Mesenchymal stem cell (in vitro differentiated cells and primary cell): ENCODE results near the gene COG4.

ENCODE experiments used
- DNase-seq: peaks from one replicate; pipeline ENCODE4 v3.0.0-alpha.2; 2013
- H2AFZ ChIP-seq: one replicate; pipeline ENCODE4 v1.6.1; 2013; ENCODE audit warnings: low read depth, mild to moderate bottlenecking, control low read depth, inconsistent platforms, low read length, moderate library complexity
- H2AK5ac ChIP-seq: 2 replicates; pipeline ENCODE4 v1.6.1; 2013; ENCODE audit warnings: low read length, moderate library complexity, mild to moderate bottlenecking, inconsistent platforms; ENCODE audit not compliant: severe bottlenecking
- H2BK120ac ChIP-seq: one replicate; pipeline ENCODE4 v1.6.1; 2013; ENCODE audit warnings: low read depth, mild to moderate bottlenecking, inconsistent platforms, low read length, moderate library complexity
- H2BK12ac ChIP-seq, 2 experiments: one replicate each; pipeline ENCODE4 v1.6.1; 2013; ENCODE audit warnings: inconsistent platforms in 2 of 2, low read length in 2 of 2, mild to moderate bottlenecking in 2 of 2, moderate library complexity in 2 of 2, control low read depth in 1 of 2
- H2BK15ac ChIP-seq: one replicate; pipeline ENCODE4 v1.6.1; 2013; ENCODE audit warnings: mild to moderate bottlenecking, low read depth, inconsistent platforms; ENCODE audit not compliant: poor library complexity, severe bottlenecking
- H2BK5ac ChIP-seq: 2 replicates; pipeline ENCODE4 v1.6.1; 2013; ENCODE audit warnings: low read depth, mild to moderate bottlenecking, low read length, control low read depth, inconsistent platforms; ENCODE audit not compliant: poor library complexity, severe bottlenecking
- H3K14ac ChIP-seq, 2 experiments: one replicate each; pipeline ENCODE4 v1.6.1; 2013; ENCODE audit warnings: inconsistent platforms in 2 of 2, low read length in 2 of 2, control low read depth in 1 of 2, mild to moderate bottlenecking in 1 of 2, moderate library complexity in 1 of 2
- H3K18ac ChIP-seq, 2 experiments: one replicate each; pipeline ENCODE4 v1.6.1; 2013; ENCODE audit warnings: inconsistent platforms in 2 of 2, low read length in 2 of 2, control low read depth in 1 of 2, low read depth in 1 of 2, mild to moderate bottlenecking in 1 of 2
- H3K23ac ChIP-seq, 2 experiments: one replicate each; pipeline ENCODE4 v1.6.1; 2013; ENCODE audit warnings: inconsistent platforms in 2 of 2, low read length in 2 of 2, mild to moderate bottlenecking in 2 of 2, moderate library complexity in 2 of 2, control low read depth in 1 of 2
- H3K27ac ChIP-seq: 2 replicates; pipeline ENCODE4 v1.5.1; 2013; ENCODE audit warnings: mild to moderate bottlenecking, moderate library complexity, low read length, control low read depth, inconsistent platforms; ENCODE audit not compliant: poor library complexity, severe bottlenecking
- H3K27me3 ChIP-seq, 2 experiments: 2 replicates each; pipeline versions ENCODE4 v1.6.1 to v1.7.0; 2013; ENCODE audit warnings: low read length in 2 of 2, mild to moderate bottlenecking in 2 of 2, moderate library complexity in 2 of 2, control low read depth in 1 of 2, inconsistent platforms in 1 of 2; ENCODE audit not compliant: control insufficient read depth in 1 of 2, insufficient read depth in 1 of 2
- H3K36me3 ChIP-seq, 2 experiments: 2 replicates each; pipeline versions ENCODE4 v1.6.1 to v1.7.0; 2013; ENCODE audit warnings: low read length in 2 of 2, control low read depth in 1 of 2, inconsistent platforms in 1 of 2, low read depth in 1 of 2, mild to moderate bottlenecking in 1 of 2; ENCODE audit not compliant: insufficient read depth in 2 of 2, control insufficient read depth in 1 of 2
- H3K4ac ChIP-seq, 2 experiments: one replicate each; pipeline ENCODE4 v1.6.1; 2013; ENCODE audit warnings: inconsistent platforms in 2 of 2, low read length in 2 of 2, mild to moderate bottlenecking in 2 of 2, moderate library complexity in 2 of 2, control low read depth in 1 of 2, low read depth in 1 of 2
- H3K4me1 ChIP-seq: 2 replicates; pipeline ENCODE4 v1.6.1; 2013; ENCODE audit warnings: low read depth, low read length, control low read depth; ENCODE audit not compliant: control insufficient read depth, insufficient read depth
- H3K4me2 ChIP-seq: 2 replicates; pipeline ENCODE4 v1.6.1; 2013; ENCODE audit warnings: low read length, mild to moderate bottlenecking, inconsistent platforms; ENCODE audit not compliant: poor library complexity, severe bottlenecking
- H3K4me3 ChIP-seq, 2 experiments: 2 replicates each; pipeline versions ENCODE4 v1.5.1 to v1.7.0; 2013; ENCODE audit warnings: low read length in 2 of 2, mild to moderate bottlenecking in 2 of 2, control low read depth in 1 of 2, low read depth in 1 of 2; ENCODE audit not compliant: insufficient read depth in 1 of 2
- H3K79me1 ChIP-seq: replicated peaks from 2 replicates; pipeline ENCODE4 v1.6.1; 2013; ENCODE audit warnings: mild to moderate bottlenecking, control low read depth, low read length, inconsistent platforms; ENCODE audit not compliant: poor library complexity, severe bottlenecking
- H3K9ac ChIP-seq: 2 replicates; pipeline ENCODE4 v1.7.0; 2013; ENCODE audit warnings: mild to moderate bottlenecking, low read length, moderate library complexity
- H3K9me3 ChIP-seq: 2 replicates; pipeline ENCODE4 v1.7.0; 2013; ENCODE audit warnings: mild to moderate bottlenecking, low read length; ENCODE audit not compliant: control insufficient read depth
- H4K8ac ChIP-seq: one replicate; pipeline ENCODE4 v1.6.1; 2013; ENCODE audit warnings: inconsistent platforms, mild to moderate bottlenecking, low read length, moderate library complexity
- H4K91ac ChIP-seq: one replicate; pipeline ENCODE4 v1.6.1; 2013; ENCODE audit warnings: mild to moderate bottlenecking, low read length, inconsistent platforms
- WGBS: methylation state at CpG from one replicate; pipeline ENCODE4 v1.1.7; 2013; ENCODE audit warnings: mixed read lengths; 5-methylcytosine and 5-hydroxymethylcytosine counted together

COG4 gene

DNA sequence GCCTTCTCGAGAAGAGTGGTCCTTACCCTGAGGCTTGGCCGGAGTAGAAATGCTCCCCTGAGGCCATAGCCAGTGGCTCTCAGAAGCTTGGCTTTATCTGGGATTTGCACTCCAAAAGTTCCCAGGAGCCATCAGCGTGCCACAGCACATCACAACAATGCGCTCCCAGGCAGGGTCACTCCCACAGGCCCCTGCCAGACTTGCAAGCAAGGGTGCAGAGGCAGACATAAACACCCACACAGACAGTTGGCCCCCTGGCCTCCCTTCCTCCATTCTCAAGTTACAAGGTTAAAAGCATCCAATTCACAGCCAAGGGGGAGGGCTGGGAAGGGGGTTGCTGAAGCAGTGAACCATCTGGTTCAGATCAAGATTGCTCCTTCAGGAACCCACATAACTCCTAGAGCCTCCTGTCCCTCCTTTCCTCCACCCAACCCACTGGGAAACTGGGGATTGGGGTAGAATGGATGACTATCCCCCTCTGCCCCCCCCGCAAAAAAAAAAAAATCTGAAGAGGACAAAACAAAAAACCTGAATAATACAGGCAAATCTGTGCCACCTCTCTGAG lies 86.3 kb downstream of the COG4 start:
- no peak overlapping the region for H3K23ac ChIP-seq
- no peak overlapping the region for H3K14ac ChIP-seq
- H3K27ac ChIP-seq = peak overlapping the region; percentile 77
- H3K9me3 ChIP-seq = no peaks in the 10 kb centered on the region
- peak overlapping the region; percentile 3 for H2BK120ac ChIP-seq
- H3K18ac ChIP-seq = peak overlapping the region in 1 of 2 experiments; percentile 50
- H3K79me1 ChIP-seq = no peaks in the 10 kb centered on the region
- H2BK12ac ChIP-seq = peak overlapping the region in 1 of 2 experiments; percentile 15
- H2BK5ac ChIP-seq = peak overlapping the region; percentile 19
- no peak overlapping the region for H2BK15ac ChIP-seq
- H3K36me3 ChIP-seq = peaks cover 7% of the 10 kb centered on the region in 2 experiments
- H3K4ac ChIP-seq = peak overlapping the region in 1 of 2 experiments; percentile 97
- peak overlapping the region; percentile 76 for H3K4me2 ChIP-seq
- H2AK5ac ChIP-seq = no peak overlapping the region
- WGBS = 8% methylated on average over 5 of the region's 5 CpGs
- peaks cover 40% of the 10 kb centered on the region for H3K4me1 ChIP-seq
- no peak overlapping the region for H4K91ac ChIP-seq
- peak overlapping the region in 1 of 2 experiments; percentile 97 for H3K4me3 ChIP-seq
- DNase-seq = peak; percentile 96
- H4K8ac ChIP-seq = no peak overlapping the region
- H2AFZ ChIP-seq = no peak overlapping the region
- no peaks in the 10 kb centered on the region for H3K27me3 ChIP-seq
- peak overlapping the region; percentile 93 for H3K9ac ChIP-seq

DNA sequence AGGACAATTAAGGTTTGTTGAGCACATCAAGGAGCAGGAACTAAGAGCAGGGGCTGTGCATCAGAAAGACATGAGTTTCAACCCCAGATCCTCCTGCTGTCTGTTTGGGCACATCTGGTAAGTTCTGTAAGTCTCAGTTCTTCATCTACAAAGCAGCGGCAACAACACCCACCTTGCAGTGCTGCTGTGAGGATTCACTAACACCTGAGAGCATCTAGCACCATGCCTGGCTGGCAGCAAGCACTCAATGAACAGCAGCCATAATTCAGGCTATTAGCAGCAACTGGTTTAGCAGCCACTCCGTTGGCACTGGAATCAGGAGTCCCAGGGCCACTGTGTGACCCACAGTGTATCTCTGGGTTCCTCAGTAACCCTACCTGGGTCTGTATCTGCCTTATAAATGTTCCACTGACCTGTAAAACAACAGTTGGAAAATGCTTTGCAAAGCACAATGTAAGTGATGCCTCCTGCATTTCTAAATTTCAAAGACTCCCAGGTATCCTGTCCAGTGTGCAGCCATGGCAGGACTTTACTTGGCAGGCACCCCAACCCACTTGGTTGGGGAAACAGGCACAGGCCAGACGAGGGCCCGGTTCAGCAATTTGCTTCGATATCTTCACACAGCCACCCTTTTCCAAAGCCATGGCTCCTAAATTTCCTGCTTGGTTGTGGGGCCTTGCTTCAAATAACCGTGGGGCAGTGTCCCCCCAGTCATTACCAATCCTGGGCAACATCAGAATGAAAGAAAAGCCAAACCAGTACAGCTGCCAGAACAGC lies 88.7 kb downstream of the COG4 start:
- H2AK5ac ChIP-seq = peak overlapping the region; percentile 46
- peaks cover 7% of the 10 kb centered on the region in 2 experiments for H3K36me3 ChIP-seq
- H3K18ac ChIP-seq = peak overlapping the region in 1 of 2 experiments; percentile 1
- no peaks in the 10 kb centered on the region for H3K27me3 ChIP-seq
- H3K14ac ChIP-seq = no peak overlapping the region
- no peak for DNase-seq
- H3K9ac ChIP-seq = no peak overlapping the region
- no peak overlapping the region for H3K4me2 ChIP-seq
- H3K4me3 ChIP-seq = no peak overlapping the region
- no peaks in the 10 kb centered on the region for H3K9me3 ChIP-seq
- no peak overlapping the region for H2BK120ac ChIP-seq
- no peak overlapping the region for H2BK5ac ChIP-seq
- peaks cover 49% of the 10 kb centered on the region for H3K4me1 ChIP-seq
- WGBS = 95% methylated on average over 5 of the region's 6 CpGs
- peak overlapping the region; percentile 29 for H2BK15ac ChIP-seq
- no peak overlapping the region for H4K8ac ChIP-seq
- no peak overlapping the region for H4K91ac ChIP-seq
- H2AFZ ChIP-seq = no peak overlapping the region
- peak overlapping the region in 1 of 2 experiments; percentile 26 for H3K4ac ChIP-seq
- H3K27ac ChIP-seq = no peak overlapping the region
- peak overlapping the region in 1 of 2 experiments; percentile 23 for H2BK12ac ChIP-seq
- H3K23ac ChIP-seq = no peak overlapping the region
- peaks cover 2% of the 10 kb centered on the region for H3K79me1 ChIP-seq

DNA sequence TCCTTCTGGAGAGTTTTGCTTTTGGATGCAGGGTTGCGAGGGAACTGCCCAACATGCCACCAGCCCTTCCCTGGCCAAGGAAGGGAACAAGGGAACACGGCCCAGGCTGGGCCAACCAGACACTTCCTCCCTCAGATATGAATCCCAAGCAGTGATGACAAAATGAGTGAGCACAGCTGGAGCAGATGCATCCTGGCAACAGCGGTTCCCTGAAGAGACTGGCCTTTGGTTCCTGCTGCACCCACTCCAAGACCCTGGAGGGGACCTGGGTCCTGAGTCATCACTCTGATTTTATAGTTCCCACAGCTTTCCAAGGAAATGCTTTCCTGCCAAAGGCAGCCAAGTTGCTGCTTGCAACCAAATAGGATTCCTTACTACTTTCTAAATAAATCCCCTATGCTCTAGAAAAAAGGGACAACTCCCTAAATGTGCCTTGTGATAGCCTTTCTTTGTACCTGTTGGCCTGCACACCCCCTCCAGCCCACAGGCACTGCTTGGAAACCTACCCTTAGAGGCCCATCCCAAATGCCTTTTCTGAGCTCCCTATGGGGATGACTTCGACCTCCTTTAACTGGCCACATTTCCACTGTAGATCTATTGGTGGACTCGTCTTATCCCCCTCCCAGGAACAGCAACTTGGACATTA lies 89.8 kb downstream of the COG4 start:
- DNase-seq = peak; percentile 91
- 38% methylated on average over 5 of the region's 5 CpGs for WGBS
- peak overlapping the region; percentile 33 for H2AK5ac ChIP-seq

More for the DNA sequence above, 89.8 kb downstream of the COG4 start:
- Histone ChIP-seq H2BK5ac (no peak overlapping the region), H3K79me1 (peaks cover 2% of the 10 kb centered on the region), H2AFZ (no peak overlapping the region), H3K4me1 (peaks cover 53% of the 10 kb centered on the region), H3K27ac (peak overlapping the region; percentile 60), H3K23ac (no peak overlapping the region), H4K8ac (no peak overlapping the region), H3K14ac (peak overlapping the region in 1 of 2 experiments; percentile 36), H2BK120ac (peak overlapping the region; percentile 1), H3K27me3 (no peaks in the 10 kb centered on the region), H2BK15ac (no peak overlapping the region), H3K9me3 (no peaks in the 10 kb centered on the region), H3K18ac (peak overlapping the region; percentile 4 to 69), H3K4me3 (no peak overlapping the region), H3K9ac (peak overlapping the region; percentile 21), H3K36me3 (peaks cover 7% of the 10 kb centered on the region in 2 experiments), H3K4me2 (peak overlapping the region; percentile 0), H4K91ac (peak overlapping the region; percentile 2), H2BK12ac (peak overlapping the region; percentile 6 to 7), H3K4ac (peak overlapping the region in 1 of 2 experiments; percentile 50)
